Gastroesophageal sphincter (tissue), 4 donors: ENCODE results near the gene RABEP1. TPM values are rescaled to one million over a fixed set of nuclear protein-coding genes. Genes with fewer than 3 reads are reported as not detected.
"Not testable (repeated sequence)": the region's sequence is repeated elsewhere in the genome, so short reads cannot be mapped to it uniquely, and the experiment has no call there.

Source experiments
- ATAC-seq: fragments of 150-250 bp; one replicate; pipeline ENCODE4 v1.9.1; 2016; ENCODE audit warnings: mild to moderate bottlenecking, moderate library complexity
- H3K27ac ChIP-seq, 4 donors: fragments of 200-600 bp; sonication (generic) in 3 of 4; 1 replicate in 3 of 4; 2 replicates in 1 of 4; pipeline ENCODE4 v1.5.1; 2016 to 2019
- H3K27me3 ChIP-seq: fragments of 200-600 bp; sonication (generic); one replicate; pipeline ENCODE4 v1.5.1; 2019
- H3K36me3 ChIP-seq, 2 donors: fragments of 200-600 bp; sonication (generic); one replicate each; pipeline ENCODE4 v1.5.1; 2019; ENCODE audit warnings: control low read depth in 1 of 2
- H3K4me1 ChIP-seq, 3 donors: fragments of 200-600 bp; sonication (generic); 1 replicate in 2 of 3; 2 replicates in 1 of 3; pipeline ENCODE4 v1.5.1; 2016 to 2019; ENCODE audit warnings: control low read depth in 2 of 3
- H3K4me3 ChIP-seq, 2 donors: fragments of 200-600 bp; sonication (generic); one replicate each; pipeline ENCODE4 v1.5.1; 2019; ENCODE audit warnings: mild to moderate bottlenecking in 1 of 2, moderate library complexity in 1 of 2
- H3K9me3 ChIP-seq, 3 donors: fragments of 200-600 bp; sonication (generic); one replicate each; pipeline ENCODE4 v1.5.1; 2017 to 2019; ENCODE audit warnings: control low read depth in 2 of 3
- EP300 ChIP-seq: sonication (generic); formaldehyde crosslinking; IDR thresholded peaks from one replicate; pipeline ENCODE4 v1.6.1; 2017; ENCODE audit warnings: antibody characterized with exemption, mild to moderate bottlenecking
- POLR2A ChIP-seq, 2 donors: fragments of 450-650 bp; IDR thresholded peaks; one replicate each; pipeline ENCODE4 v1.6.1; 2017; ENCODE audit warnings: antibody characterized with exemption in 2 of 2, mild to moderate bottlenecking in 2 of 2, moderate library complexity in 1 of 2
- POLR2AphosphoS5 ChIP-seq: sonication (generic); formaldehyde crosslinking; IDR thresholded peaks from one replicate; pipeline ENCODE4 v1.6.1; 2017; ENCODE audit warnings: antibody characterized with exemption
- WGBS, 2 donors: methylation state at CpG; one replicate each; pipeline ENCODE4 v1.1.5; 2018; ENCODE audit warnings: low coverage in 1 of 2; 5-methylcytosine and 5-hydroxymethylcytosine counted together
- total RNA-seq, 4 donors: library from RNA; depleted of rRNA; stranded (reverse); fragments of >200 nt; gene quantifications; one replicate each; pipeline ENCODE4 v1.1.0, GENCODE V29; 2016
- TF ChIP-seq, protein P1 (sequence below), 4 experiments: fragments of 200-600 bp in 2 of 4; fragments of 450-650 bp in 2 of 4; sonication (generic) in 1 of 4; IDR thresholded peaks; one replicate each; pipeline ENCODE4 v1.5.1; 2017 to 2019; ENCODE audit warnings: antibody characterized with exemption in 4 of 4, mild to moderate bottlenecking in 2 of 4, moderate library complexity in 2 of 4

The RABEP1 gene, protein sequence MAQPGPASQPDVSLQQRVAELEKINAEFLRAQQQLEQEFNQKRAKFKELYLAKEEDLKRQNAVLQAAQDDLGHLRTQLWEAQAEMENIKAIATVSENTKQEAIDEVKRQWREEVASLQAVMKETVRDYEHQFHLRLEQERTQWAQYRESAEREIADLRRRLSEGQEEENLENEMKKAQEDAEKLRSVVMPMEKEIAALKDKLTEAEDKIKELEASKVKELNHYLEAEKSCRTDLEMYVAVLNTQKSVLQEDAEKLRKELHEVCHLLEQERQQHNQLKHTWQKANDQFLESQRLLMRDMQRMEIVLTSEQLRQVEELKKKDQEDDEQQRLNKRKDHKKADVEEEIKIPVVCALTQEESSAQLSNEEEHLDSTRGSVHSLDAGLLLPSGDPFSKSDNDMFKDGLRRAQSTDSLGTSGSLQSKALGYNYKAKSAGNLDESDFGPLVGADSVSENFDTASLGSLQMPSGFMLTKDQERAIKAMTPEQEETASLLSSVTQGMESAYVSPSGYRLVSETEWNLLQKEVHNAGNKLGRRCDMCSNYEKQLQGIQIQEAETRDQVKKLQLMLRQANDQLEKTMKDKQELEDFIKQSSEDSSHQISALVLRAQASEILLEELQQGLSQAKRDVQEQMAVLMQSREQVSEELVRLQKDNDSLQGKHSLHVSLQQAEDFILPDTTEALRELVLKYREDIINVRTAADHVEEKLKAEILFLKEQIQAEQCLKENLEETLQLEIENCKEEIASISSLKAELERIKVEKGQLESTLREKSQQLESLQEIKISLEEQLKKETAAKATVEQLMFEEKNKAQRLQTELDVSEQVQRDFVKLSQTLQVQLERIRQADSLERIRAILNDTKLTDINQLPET
- 10 to 100 TPM; 47.4 to 63.4 (median 61.3) TPM for total RNA-seq

- H3K9me3 ChIP-seq: no peaks in the 10 kb centered on the region
Observed at GRCh38 chr17:5281814-5282641, at the start of gene RABEP1. Gene RABEP1, plus strand, starts transcription at chr17:5282284. Its CDS starts 203 bp downstream, at chr17:5282487.

DNA sequence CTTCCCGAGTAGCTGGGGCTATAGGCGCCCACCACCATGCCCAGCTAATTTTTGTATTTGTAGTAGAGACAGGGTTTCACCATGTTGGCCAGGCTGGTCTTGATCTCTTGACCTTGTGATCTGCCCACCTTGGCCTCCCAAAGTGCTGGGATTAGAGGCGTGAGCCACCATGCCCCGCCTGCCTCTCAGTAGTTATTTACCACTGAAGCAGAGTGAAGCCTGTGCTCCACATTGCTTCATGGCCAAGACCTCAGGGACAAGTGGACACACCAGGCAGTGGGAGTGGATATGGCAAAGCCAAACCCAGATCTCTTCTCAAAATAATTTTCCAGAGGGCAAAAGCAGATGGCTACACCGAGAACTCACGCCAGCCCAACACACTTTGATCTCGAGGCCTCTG is 48.6 kb upstream of the RABEP1 start:
- not testable (repeated sequence) for H3K9me3 ChIP-seq, H3K4me1 ChIP-seq, H3K27me3 ChIP-seq, ATAC-seq, H3K27ac ChIP-seq, H3K4me3 ChIP-seq
- 95% methylated on average over 4 of the region's 7 CpGs; no CpG with 5 or more reads in 1 of the 2 donors for WGBS, 2 donors
- peaks cover 0 to 38% of the 10 kb centered on the region in 2 donors for H3K36me3 ChIP-seq

More at GRCh38 chr17:5281814-5282641, at the start of gene RABEP1:
- no peaks in the 10 kb centered on the region for H3K36me3 ChIP-seq
- H3K4me3 ChIP-seq: peak within 1 kb of the TSS; percentile 92 to 95
- no peak for TF ChIP-seq EP300
- peak; percentile 85 to 86 for TF ChIP-seq POLR2A (IDR thresholded peaks at IDR 0.05)
- TF ChIP-seq POLR2AphosphoS5: peak; percentile 93
- TF ChIP-seq, protein P1, sequence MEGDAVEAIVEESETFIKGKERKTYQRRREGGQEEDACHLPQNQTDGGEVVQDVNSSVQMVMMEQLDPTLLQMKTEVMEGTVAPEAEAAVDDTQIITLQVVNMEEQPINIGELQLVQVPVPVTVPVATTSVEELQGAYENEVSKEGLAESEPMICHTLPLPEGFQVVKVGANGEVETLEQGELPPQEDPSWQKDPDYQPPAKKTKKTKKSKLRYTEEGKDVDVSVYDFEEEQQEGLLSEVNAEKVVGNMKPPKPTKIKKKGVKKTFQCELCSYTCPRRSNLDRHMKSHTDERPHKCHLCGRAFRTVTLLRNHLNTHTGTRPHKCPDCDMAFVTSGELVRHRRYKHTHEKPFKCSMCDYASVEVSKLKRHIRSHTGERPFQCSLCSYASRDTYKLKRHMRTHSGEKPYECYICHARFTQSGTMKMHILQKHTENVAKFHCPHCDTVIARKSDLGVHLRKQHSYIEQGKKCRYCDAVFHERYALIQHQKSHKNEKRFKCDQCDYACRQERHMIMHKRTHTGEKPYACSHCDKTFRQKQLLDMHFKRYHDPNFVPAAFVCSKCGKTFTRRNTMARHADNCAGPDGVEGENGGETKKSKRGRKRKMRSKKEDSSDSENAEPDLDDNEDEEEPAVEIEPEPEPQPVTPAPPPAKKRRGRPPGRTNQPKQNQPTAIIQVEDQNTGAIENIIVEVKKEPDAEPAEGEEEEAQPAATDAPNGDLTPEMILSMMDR (IDR thresholded peaks at IDR 0.05): peak in 3 of 4 experiments; percentile 25 to 45 (median 37)
- peak within 1 kb of the TSS; percentile 89 to 96 (median 96) for H3K27ac ChIP-seq
- no peaks in the 10 kb centered on the region for H3K27me3 ChIP-seq
- 2 to 3% methylated on average over 14 to 19 of the region's 98 CpGs for WGBS, 2 donors
- peaks cover 0 to 44% (median 3%) of the 10 kb centered on the region in 3 donors for H3K4me1 ChIP-seq
- peak; percentile 95 for ATAC-seq

DNA sequence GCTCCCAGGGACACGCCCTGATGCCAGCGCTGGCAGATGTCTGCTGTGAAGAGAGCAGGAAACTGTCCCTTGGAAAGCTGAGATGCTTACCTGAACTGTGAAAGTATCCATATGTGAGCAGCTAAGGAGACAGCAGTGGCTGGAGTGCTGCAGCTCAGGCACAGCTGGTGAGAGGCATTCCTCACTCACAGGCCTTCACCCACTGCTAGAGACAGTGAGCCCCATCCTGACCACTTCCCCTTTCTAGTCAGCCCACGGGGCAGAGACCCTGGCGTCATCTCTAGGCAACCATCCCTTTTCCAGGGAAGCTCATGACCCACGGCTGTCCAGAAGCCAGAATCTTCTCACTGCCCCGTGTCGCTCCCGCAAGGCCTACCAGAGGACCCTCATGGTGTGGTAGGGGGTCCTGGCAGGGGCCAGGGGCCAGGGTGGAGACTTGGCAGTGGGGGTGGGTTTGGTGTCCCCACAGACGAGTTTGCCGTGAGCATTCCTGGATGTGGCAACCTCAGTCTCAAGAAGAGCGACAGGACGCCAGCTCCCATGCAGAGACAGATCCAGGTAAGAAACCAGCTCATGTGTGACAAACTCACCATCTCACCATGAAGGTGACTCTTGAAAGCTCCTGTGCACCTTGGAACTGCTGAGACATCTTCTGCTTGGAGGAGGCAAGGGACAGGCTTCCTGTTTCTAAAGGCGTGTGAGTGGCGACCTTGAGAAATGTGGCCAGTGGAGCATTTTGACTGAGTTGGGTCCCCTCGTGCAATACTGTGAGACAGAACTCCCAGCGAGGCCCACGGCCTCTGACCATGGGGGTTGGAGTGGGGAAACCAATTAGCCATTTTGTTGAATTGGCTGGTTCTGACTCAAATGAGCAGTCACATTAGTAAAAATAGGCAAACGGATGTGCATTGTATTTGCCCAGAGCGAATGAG is 47.2 kb upstream of the RABEP1 start, which contains the start of gene SCIMP:
Gene SCIMP, minus strand, starts transcription at position 216 of the 932 bp plus-strand sequence. Its CDS starts 105 bp downstream, at position 111.
- Histone ChIP-seq H3K27me3 (no peaks in the 10 kb centered on the region), H3K27ac (peak within 1 kb of the TSS in 1 of 4 donors; percentile 37), H3K4me3 (peak within 1 kb of the TSS in 1 of 2 donors; percentile 8), H3K9me3 (no peaks in the 10 kb centered on the region), H3K36me3 (peaks cover 0 to 32% of the 10 kb centered on the region in 2 donors), H3K4me1 (no peaks in the 10 kb centered on the region)
- WGBS, 2 donors: 96 to 100% methylated on average over 1 to 6 of the region's 19 CpGs
- ATAC-seq: peak; percentile 61
- TF ChIP-seq EP300 (no peak), POLR2AphosphoS5 (no peak), POLR2A (IDR thresholded peaks at IDR 0.05) (no peak)
- TF ChIP-seq, protein P1 (IDR thresholded peaks at IDR 0.05): no peak

- H3K27me3 ChIP-seq: no peaks in the 10 kb centered on the region
- WGBS, 2 donors: 60 to 79% methylated on average over 2 to 3 of the region's 3 CpGs
- H3K36me3 ChIP-seq: peaks cover 0 to 22% of the 10 kb centered on the region in 2 donors
- H3K4me1 ChIP-seq: no peaks in the 10 kb centered on the region
- H3K27ac ChIP-seq: no peak overlapping the region
- no peak overlapping the region for H3K4me3 ChIP-seq
- ATAC-seq: no peak
- TF ChIP-seq POLR2AphosphoS5: no peak
- TF ChIP-seq, protein P1 (IDR thresholded peaks at IDR 0.05): no peak
- no peak for TF ChIP-seq POLR2A (IDR thresholded peaks at IDR 0.05)
- TF ChIP-seq EP300: no peak
- H3K9me3 ChIP-seq: no peaks in the 10 kb centered on the region
Observed at GRCh38 chr17:5236938-5237540, 45.0 kb upstream of the RABEP1 start.
